ENCODE measurements around the gene NPTXR. TPM values are rescaled to one million over a fixed set of nuclear protein-coding genes. Genes with fewer than 3 reads are reported as not detected.

NPTXR gene
- total and polyA plus RNA-seq, 10 donors: 0.24 to 11.5 (median 4.7) TPM

- Histone ChIP-seq H3K4me3 (no peak overlapping the region), H3K4me1 (no peaks in the 10 kb centered on the region), H3K9me3 (no peaks in the 10 kb centered on the region), H3K27me3 (replicated peaks in 1 of 7) (no peaks in the 10 kb centered on the region), H3K27ac (no peak overlapping the region), H3K36me3 (no peaks in the 10 kb centered on the region)
- DNase-seq: no peak
- intact Hi-C loops (cut with DNase I; ENCODE audit: low total_unique reads): no loop called here
- TF ChIP-seq CTCF (IDR thresholded peaks at IDR 0.05 in 8 of 11, conservative IDR thresholded peaks at IDR 0.05 in 3 of 11) (no peak), POLR2AphosphoS5 (IDR thresholded peaks at IDR 0.05) (no peak), POLR2A (IDR thresholded peaks at IDR 0.05) (no peak)
- 90 to 100% (median 95%) methylated on average over 1 to 4 of the region's 4 CpGs for WGBS, 5 donors
These were observed 20.8 kb downstream of the NPTXR start for GRCh38 chr22:38823076-38823475.

- Histone ChIP-seq H3K36me3 (no peaks in the 10 kb centered on the region), H3K27me3 (replicated peaks in 1 of 7) (peaks cover 0 to 8% (median 0%) of the 10 kb centered on the region in 7 donors), H3K4me1 (no peaks in the 10 kb centered on the region), H3K4me3 (no peak overlapping the region), H3K27ac (no peak overlapping the region), H3K9me3 (no peaks in the 10 kb centered on the region)
- DNase-seq: no peak
- 84 to 89% (median 86%) methylated on average over 6 to 8 of the region's 8 CpGs for WGBS, 5 donors
- intact Hi-C loops (cut with DNase I; ENCODE audit: low total_unique reads): no loop called here
- no peak for TF ChIP-seq POLR2AphosphoS5 (IDR thresholded peaks at IDR 0.05)
- no peak for TF ChIP-seq POLR2A (IDR thresholded peaks at IDR 0.05)
- TF ChIP-seq CTCF (IDR thresholded peaks at IDR 0.05 in 8 of 11, conservative IDR thresholded peaks at IDR 0.05 in 3 of 11): no peak
These were observed 23.8 kb downstream of the NPTXR start for GRCh38 chr22:38820020-38820419.

GRCh38 chr22:38819387-38819940, 24.4 kb downstream of the NPTXR start:
- WGBS, 5 donors: 65 to 88% (median 82%) methylated on average over 7 to 10 of the region's 10 CpGs
- H3K27me3 ChIP-seq (replicated peaks in 1 of 7): peaks cover 0 to 13% (median 0%) of the 10 kb centered on the region in 7 donors

GRCh38 chr22:38817196-38817595, 26.6 kb downstream of the NPTXR start:
- no peak for TF ChIP-seq CTCF (IDR thresholded peaks at IDR 0.05 in 8 of 11, conservative IDR thresholded peaks at IDR 0.05 in 3 of 11)
- TF ChIP-seq POLR2A (IDR thresholded peaks at IDR 0.05): no peak
- no peak for TF ChIP-seq POLR2AphosphoS5 (IDR thresholded peaks at IDR 0.05)
- 87 to 93% (median 89%) methylated on average over 6 of the region's 6 CpGs for WGBS, 5 donors
- Histone ChIP-seq H3K9me3 (no peaks in the 10 kb centered on the region), H3K36me3 (no peaks in the 10 kb centered on the region), H3K27ac (no peak overlapping the region), H3K4me1 (no peaks in the 10 kb centered on the region), H3K27me3 (replicated peaks in 1 of 7) (peaks cover 0 to 30% (median 0%) of the 10 kb centered on the region in 7 donors), H3K4me3 (no peak overlapping the region)
- intact Hi-C loops (cut with DNase I; ENCODE audit: low total_unique reads): no loop called here
- DNase-seq: no peak

More at GRCh38 chr22:38819387-38819940, 24.4 kb downstream of the NPTXR start:
- no peak overlapping the region for H3K4me3 ChIP-seq
- H3K9me3 ChIP-seq: no peaks in the 10 kb centered on the region
- H3K4me1 ChIP-seq: no peaks in the 10 kb centered on the region
- intact Hi-C loops (cut with DNase I; ENCODE audit: low total_unique reads): no loop called here
- no peak for DNase-seq
- H3K27ac ChIP-seq: no peak overlapping the region
- no peaks in the 10 kb centered on the region for H3K36me3 ChIP-seq
- TF ChIP-seq POLR2AphosphoS5 (IDR thresholded peaks at IDR 0.05) (no peak), POLR2A (IDR thresholded peaks at IDR 0.05) (no peak), CTCF (IDR thresholded peaks at IDR 0.05 in 8 of 11, conservative IDR thresholded peaks at IDR 0.05 in 3 of 11) (no peak)

Data from spleen (tissue), 11 donors.